ENCODE results near the gene OTUD6A. TPM values are rescaled to one million over a fixed set of nuclear protein-coding genes. Genes with fewer than 3 reads are reported as not detected.
"Not testable (repeated sequence)": the region's sequence is repeated elsewhere in the genome, so short reads cannot be mapped to it uniquely, and the experiment has no call there.

The OTUD6A gene
- total RNA-seq, 1 donor from 2014 or later, result not detected

DNA sequence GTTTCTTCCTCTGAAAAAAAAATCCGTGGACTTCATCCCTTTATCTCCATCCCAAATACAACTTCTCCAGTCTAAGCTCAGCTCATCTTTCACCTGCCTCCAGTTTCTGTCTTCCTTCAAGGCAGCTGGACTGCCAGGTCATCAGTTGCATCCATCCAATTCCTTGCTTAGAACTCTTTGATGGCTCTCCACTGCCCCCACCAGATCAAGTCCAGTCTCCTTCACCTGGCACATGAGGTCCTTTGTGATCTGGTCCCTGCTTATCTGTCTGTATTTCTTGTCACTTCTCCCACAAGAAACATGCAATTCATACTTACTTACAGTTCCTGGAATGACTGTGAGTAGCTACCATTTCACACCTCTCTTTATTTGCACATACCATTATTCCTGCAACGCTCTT, 33.8 kb downstream of the OTUD6A start:
- intact Hi-C loops (cut with micrococcal nuclease), result loop anchor here (5.0 kb wide), 2 partner anchors 604 to 1269 kb away; partner anchors contain the start of gene EFNB1
- H3K27me3 Mint-ChIP-seq, result peaks cover 10% of the 10 kb centered on the region
- ChIA-PET CTCF (interaction anchor here (0.9 to 2.1 kb wide), 3 partner anchors 8 to 1274 kb away, joined by 3 to 11 read pairs (median 10); no protein-coding TSS in a partner anchor), POLR2A (no interaction called here)
- H3K9me3 Mint-ChIP-seq, result no peaks in the 10 kb centered on the region
- ATAC-seq (ENCODE audit: low read depth), result no peak
- no peaks in the 10 kb centered on the region for H3K4me1 Mint-ChIP-seq
- no peak overlapping the region for H3K27ac Mint-ChIP-seq
- no peak overlapping the region for H3K4me3 Mint-ChIP-seq
- TF ChIP-seq, protein P1, sequence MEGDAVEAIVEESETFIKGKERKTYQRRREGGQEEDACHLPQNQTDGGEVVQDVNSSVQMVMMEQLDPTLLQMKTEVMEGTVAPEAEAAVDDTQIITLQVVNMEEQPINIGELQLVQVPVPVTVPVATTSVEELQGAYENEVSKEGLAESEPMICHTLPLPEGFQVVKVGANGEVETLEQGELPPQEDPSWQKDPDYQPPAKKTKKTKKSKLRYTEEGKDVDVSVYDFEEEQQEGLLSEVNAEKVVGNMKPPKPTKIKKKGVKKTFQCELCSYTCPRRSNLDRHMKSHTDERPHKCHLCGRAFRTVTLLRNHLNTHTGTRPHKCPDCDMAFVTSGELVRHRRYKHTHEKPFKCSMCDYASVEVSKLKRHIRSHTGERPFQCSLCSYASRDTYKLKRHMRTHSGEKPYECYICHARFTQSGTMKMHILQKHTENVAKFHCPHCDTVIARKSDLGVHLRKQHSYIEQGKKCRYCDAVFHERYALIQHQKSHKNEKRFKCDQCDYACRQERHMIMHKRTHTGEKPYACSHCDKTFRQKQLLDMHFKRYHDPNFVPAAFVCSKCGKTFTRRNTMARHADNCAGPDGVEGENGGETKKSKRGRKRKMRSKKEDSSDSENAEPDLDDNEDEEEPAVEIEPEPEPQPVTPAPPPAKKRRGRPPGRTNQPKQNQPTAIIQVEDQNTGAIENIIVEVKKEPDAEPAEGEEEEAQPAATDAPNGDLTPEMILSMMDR (IDR thresholded peaks at IDR 0.05), result no peak
- DNase-seq, result no peak
- no peaks in the 10 kb centered on the region for H3K36me3 Mint-ChIP-seq (ENCODE audit: low read depth)

DNA sequence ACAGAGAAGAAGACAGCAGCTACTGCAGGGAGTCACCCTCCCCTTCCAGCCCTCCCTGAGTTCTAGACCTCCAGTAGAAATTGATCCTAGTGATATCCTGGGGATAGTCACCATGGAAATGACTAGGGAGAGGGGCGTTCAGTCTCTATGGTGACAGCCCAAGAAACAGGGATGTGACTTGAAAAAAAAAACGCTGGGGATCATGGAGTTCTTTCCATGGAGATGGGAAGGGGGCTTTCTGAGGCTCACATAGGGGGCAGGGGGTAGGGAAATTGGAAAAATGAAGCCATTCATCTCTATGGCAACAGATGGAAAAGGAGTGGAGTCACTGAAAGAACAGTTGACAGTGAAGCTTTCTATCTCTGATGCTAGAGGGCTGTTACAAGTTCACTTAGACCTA, 43.0 kb downstream of the OTUD6A start:
- CTCF ChIA-PET, result interaction anchor here (1.0 kb wide), 1 partner anchor 9 kb away, joined by 3 read pairs; no protein-coding TSS in a partner anchor
- TF ChIP-seq, protein P1 (IDR thresholded peaks at IDR 0.05), result no peak
- Mint-ChIP-seq H3K4me3 (no peak overlapping the region), H3K4me1 (no peaks in the 10 kb centered on the region), H3K36me3 (ENCODE audit: low read depth) (no peaks in the 10 kb centered on the region), H3K27me3 (no peaks in the 10 kb centered on the region), H3K9me3 (no peaks in the 10 kb centered on the region), H3K27ac (no peak overlapping the region)
- DNase-seq (no peak), ATAC-seq (ENCODE audit: low read depth) (no peak)
- POLR2A ChIA-PET, result no interaction called here
- intact Hi-C loops (cut with micrococcal nuclease), result no loop called here

DNA sequence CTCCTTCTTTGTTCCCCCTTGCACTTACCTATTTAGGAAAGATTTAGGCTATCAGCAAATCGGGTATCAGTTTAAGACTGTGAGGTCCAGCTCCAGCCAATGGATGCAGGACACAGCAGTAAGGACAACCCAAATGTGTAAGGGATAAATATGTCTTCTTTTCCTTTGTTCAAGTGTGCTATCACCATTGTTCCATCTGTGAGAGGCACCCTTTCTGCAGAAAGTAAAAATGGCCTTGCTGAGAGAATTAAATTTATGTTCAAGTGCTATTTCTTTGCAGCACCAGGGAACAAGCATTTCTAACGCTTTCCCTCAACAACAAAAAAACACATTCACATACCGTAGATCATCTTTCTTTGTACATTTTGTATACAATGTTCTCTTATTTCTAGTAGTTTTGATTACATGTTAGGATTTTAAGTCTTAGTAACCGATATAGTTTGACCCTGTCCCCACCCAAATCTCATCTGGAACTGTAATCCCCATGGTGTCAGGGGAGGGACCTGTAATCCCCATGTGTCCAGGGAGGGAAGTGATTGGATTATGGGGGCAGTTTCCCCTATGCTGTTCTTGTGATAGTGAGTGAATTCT, 49.3 kb downstream of the OTUD6A start:
- H3K4me1 Mint-ChIP-seq; H3K36me3 Mint-ChIP-seq (ENCODE audit: low read depth); H3K27ac Mint-ChIP-seq; H3K4me3 Mint-ChIP-seq; CTCF ChIA-PET; H3K27me3 Mint-ChIP-seq; POLR2A ChIA-PET; ATAC-seq (ENCODE audit: low read depth); H3K9me3 Mint-ChIP-seq; DNase-seq; intact Hi-C loops (cut with micrococcal nuclease): not testable (repeated sequence)

Other genes starting within 250 kb of the OTUD6A start
- not detected in 2 replicates for gene AWAT2, start 12.5 kb upstream of the OTUD6A start, total RNA-seq
- 51.6 and 52.7 TPM in 2 replicates for gene IGBP1, start 71.0 kb downstream of the OTUD6A start, total RNA-seq
- not detected in 2 replicates for gene DGAT2L6, start 115.0 kb downstream of the OTUD6A start, total RNA-seq
- gene AWAT1, start 172.2 kb downstream of the OTUD6A start, total RNA-seq, result not detected in 2 replicates
- gene P2RY4, start 197.7 kb downstream of the OTUD6A start, total RNA-seq, result 0.44 TPM in 1 of 2 replicates, not detected in the other
- not detected in 2 replicates for gene ARR3, start 205.9 kb downstream of the OTUD6A start, total RNA-seq
- not detected in 2 replicates for gene RAB41, start 219.7 kb downstream of the OTUD6A start, total RNA-seq
- 17.1 and 18.5 TPM in 2 replicates for gene PDZD11, start 227.5 kb downstream of the OTUD6A start, total RNA-seq
- gene KIF4A, start 227.6 kb downstream of the OTUD6A start, total RNA-seq, result 0.49 TPM in 2 replicates